ENCODE measurements around the gene DCST1.
A peak's percentile ranks its signal among the peaks of the same experiment; 100 is the strongest.

Gene DCST1

DNA sequence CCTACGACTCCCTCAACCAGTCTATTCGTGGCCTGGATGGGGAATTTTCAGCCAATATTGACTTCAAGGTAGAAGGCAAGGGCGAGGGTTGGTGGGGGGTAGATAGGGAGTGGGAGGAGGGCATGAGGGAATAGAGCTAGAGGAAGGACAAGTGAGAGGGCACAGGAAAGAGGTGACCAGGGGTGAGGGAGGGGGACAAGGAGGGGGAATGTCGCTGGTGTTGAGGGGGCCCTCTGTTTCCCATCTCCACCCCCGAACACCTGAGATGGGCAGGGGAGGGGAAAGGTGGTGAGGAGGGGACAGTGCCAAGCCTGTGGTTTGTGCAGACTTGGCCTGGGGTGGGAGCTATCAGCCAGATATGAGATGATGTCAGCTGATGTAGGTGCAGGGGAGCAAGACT lies 9.2 kb downstream of the DCST1 start:
- Histone ChIP-seq H3K4me3 (ENCODE audit: insufficient read depth, low read depth, low read length, poor library complexity, severe bottlenecking) (no peak overlapping the region), H3K4me1 (ENCODE audit: control insufficient read depth, insufficient read depth, low read length, poor library complexity, severe bottlenecking) (no peaks in the 10 kb centered on the region), H3K27me3 (replicated peaks; ENCODE audit: control insufficient read depth, insufficient read depth, low read length, poor library complexity, severe bottlenecking) (no peaks in the 10 kb centered on the region), H3K27ac (ENCODE audit: insufficient read depth, low read length, poor library complexity, severe bottlenecking) (no peak overlapping the region), H3K36me3 (ENCODE audit: control insufficient read depth, insufficient read depth, low read length) (no peaks in the 10 kb centered on the region), H3K9me3 (ENCODE audit: control insufficient read depth, low read length) (no peaks in the 10 kb centered on the region)
- DNase-seq, result no peak

DNA sequence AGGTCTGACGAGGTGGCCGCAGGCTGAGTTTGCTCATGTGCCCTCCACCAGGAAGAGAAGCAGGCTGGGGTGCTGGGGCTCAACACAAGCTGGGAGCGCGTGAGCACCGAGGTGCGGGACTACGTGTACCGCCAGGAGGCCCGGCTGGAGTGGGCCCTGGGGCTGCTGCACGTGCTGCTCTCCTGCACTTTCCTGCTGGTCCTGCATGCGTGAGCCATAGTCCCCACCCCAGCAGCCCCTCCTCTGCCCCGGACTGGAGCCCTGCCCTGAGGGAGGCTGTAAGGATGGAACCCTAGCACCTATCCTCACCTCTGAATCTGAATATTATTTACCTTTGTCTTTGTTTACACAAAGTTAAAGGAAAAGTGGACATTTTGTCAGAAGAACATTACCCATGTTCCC lies 9.7 kb downstream of the DCST1 start:
- no peak overlapping the region for H3K4me3 ChIP-seq (ENCODE audit: insufficient read depth, low read depth, low read length, poor library complexity, severe bottlenecking)
- no peaks in the 10 kb centered on the region for H3K4me1 ChIP-seq (ENCODE audit: control insufficient read depth, insufficient read depth, low read length, poor library complexity, severe bottlenecking)
- H3K27me3 ChIP-seq (replicated peaks; ENCODE audit: control insufficient read depth, insufficient read depth, low read length, poor library complexity, severe bottlenecking), result no peaks in the 10 kb centered on the region
- H3K27ac ChIP-seq (ENCODE audit: insufficient read depth, low read length, poor library complexity, severe bottlenecking), result no peak overlapping the region
- no peak for DNase-seq
- no peaks in the 10 kb centered on the region for H3K9me3 ChIP-seq (ENCODE audit: control insufficient read depth, low read length)
- no peaks in the 10 kb centered on the region for H3K36me3 ChIP-seq (ENCODE audit: control insufficient read depth, insufficient read depth, low read length)

DNA sequence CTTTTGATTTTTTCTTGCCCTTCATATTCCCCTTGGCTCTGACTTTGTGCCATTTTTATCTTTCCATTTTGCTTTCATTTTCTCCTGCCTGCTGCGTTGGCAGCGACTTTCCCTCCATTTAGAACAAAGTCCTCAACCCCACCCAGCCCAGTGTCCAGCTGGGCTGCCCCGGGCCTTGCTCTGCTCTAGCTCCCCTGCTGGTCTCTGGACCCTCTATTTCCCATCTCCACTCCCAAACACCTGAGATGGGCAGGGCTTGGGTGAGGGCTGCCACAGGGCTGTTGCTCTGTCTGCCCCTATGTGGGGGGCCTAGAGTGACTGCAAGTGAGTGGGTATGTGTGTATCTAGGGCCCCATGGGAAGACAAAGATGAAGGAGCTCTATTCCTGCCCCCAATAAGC lies 10.2 kb downstream of the DCST1 start:
- Histone ChIP-seq H3K4me3 (ENCODE audit: insufficient read depth, low read depth, low read length, poor library complexity, severe bottlenecking) (no peak overlapping the region), H3K4me1 (ENCODE audit: control insufficient read depth, insufficient read depth, low read length, poor library complexity, severe bottlenecking) (no peaks in the 10 kb centered on the region), H3K27me3 (replicated peaks; ENCODE audit: control insufficient read depth, insufficient read depth, low read length, poor library complexity, severe bottlenecking) (no peaks in the 10 kb centered on the region), H3K9me3 (ENCODE audit: control insufficient read depth, low read length) (no peaks in the 10 kb centered on the region), H3K36me3 (ENCODE audit: control insufficient read depth, insufficient read depth, low read length) (no peaks in the 10 kb centered on the region), H3K27ac (ENCODE audit: insufficient read depth, low read length, poor library complexity, severe bottlenecking) (no peak overlapping the region)
- no peak for DNase-seq

DNA sequence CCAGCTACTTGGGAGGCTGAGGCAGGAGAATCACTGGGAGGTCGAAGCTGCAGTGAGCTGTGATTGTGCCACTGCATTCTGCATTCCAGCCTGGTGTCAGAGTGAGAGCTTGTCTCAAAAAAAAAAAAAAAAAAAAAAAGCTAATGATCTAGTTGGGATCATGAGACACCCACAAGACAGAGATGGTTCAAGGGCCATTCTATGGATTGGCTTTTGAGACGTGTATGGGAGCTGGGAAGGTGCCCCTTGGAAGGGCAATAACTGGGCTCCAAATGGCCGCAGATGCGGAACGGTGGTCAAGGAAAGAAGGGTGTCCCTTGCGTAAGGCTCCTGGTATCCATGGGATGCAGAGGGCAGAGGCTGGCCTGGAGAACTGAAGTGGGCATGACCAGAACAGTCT lies 10.7 kb downstream of the DCST1 start:
- Histone ChIP-seq H3K9me3 (ENCODE audit: control insufficient read depth, low read length) (no peaks in the 10 kb centered on the region), H3K27ac (ENCODE audit: insufficient read depth, low read length, poor library complexity, severe bottlenecking) (no peak overlapping the region), H3K4me1 (ENCODE audit: control insufficient read depth, insufficient read depth, low read length, poor library complexity, severe bottlenecking) (no peaks in the 10 kb centered on the region), H3K4me3 (ENCODE audit: insufficient read depth, low read depth, low read length, poor library complexity, severe bottlenecking) (no peak overlapping the region), H3K27me3 (replicated peaks; ENCODE audit: control insufficient read depth, insufficient read depth, low read length, poor library complexity, severe bottlenecking) (no peaks in the 10 kb centered on the region), H3K36me3 (ENCODE audit: control insufficient read depth, insufficient read depth, low read length) (no peaks in the 10 kb centered on the region)
- DNase-seq, result no peak

DNA sequence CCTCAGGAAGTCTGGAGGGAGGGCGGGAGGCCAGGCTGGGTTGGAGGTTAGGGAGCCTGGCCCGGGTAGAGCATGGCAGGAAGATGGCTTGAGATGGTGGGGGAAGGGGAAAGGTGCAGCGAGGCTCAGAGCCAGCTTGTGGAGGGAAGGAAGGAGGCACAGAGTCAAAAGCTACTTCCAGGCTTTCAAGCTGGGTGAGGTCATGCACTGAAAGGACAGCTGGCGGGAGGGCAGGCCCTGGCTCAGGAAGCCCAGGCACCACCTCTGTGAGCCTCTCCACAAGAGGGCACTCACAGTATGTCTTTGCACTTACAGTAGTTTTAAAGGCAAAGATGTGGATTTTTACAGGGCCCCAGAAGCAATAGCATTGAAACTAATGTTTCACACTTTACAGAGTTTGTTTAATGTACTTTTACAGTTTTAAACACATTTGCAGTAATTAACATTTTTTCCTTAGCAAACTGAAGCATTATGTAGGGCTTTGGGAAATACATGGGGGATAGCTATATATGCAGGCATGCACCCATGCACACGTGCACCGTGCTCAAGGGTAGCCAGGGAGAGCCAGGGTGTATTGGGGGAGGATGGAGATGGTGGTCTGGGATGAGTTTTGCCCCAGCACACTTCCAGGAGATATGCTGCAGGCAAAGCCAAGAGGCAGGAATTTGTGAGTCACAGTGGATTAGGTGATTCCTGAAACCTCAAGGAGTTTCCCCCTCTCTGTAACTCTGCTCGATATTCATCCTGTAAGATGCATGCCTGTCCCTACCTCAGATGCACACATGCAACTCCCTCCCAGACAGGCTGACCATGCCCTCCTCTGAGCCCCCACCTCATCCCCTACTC lies 11.4 kb downstream of the DCST1 start:
- Histone ChIP-seq H3K4me3 (ENCODE audit: insufficient read depth, low read depth, low read length, poor library complexity, severe bottlenecking) (no peak overlapping the region), H3K36me3 (ENCODE audit: control insufficient read depth, insufficient read depth, low read length) (no peaks in the 10 kb centered on the region), H3K9me3 (ENCODE audit: control insufficient read depth, low read length) (no peaks in the 10 kb centered on the region), H3K27ac (ENCODE audit: insufficient read depth, low read length, poor library complexity, severe bottlenecking) (no peak overlapping the region), H3K27me3 (replicated peaks; ENCODE audit: control insufficient read depth, insufficient read depth, low read length, poor library complexity, severe bottlenecking) (no peaks in the 10 kb centered on the region), H3K4me1 (ENCODE audit: control insufficient read depth, insufficient read depth, low read length, poor library complexity, severe bottlenecking) (peaks cover under 1% of the 10 kb centered on the region)
- peak in 2 of 3 donors; percentile 28 to 49 for DNase-seq

DNA sequence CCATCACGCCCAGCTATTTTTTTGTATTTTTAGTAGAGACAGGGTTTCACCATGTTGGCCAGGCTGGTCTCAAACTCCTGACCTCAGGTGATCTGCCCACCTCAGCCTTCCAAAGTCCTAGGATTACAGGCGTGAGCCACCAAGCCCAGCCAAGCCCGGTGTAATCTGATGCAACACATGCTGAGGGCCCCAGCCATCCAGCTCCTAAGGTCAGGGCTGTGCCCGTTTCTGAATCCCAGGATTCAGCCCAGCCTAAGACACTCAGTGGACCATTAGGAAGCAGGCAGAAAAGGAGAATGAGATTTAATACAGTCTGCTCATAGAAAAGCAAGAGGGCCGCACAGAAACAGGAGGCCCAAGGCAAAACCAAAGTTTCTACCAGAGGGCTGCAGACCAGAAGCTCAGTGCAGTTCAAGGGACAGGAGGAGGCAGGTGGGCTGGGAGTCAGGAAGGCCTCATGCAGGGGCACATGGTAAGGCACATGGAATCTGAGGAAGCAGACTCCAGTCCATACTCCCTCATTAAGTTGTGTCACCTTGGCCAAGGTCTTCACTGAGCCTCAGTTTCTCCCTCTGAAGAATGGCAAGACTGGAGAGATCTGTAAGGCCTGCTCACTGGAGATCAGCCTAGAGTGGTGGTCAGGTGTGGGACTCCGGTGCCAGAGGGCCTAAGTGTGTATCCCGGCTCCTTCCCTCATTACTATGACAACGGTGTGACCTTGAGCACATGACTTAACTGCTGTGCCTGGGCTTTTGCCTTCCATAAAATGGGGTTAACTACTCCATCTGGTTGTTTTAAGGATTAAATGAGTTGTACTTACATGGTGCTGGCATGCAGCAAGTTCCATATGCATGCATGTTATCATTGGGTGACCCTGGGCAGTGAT lies 15.1 kb downstream of the DCST1 start:
- no peak overlapping the region for H3K4me3 ChIP-seq (ENCODE audit: insufficient read depth, low read depth, low read length, poor library complexity, severe bottlenecking)
- no peak overlapping the region for H3K27ac ChIP-seq (ENCODE audit: insufficient read depth, low read length, poor library complexity, severe bottlenecking)
- no peaks in the 10 kb centered on the region for H3K36me3 ChIP-seq (ENCODE audit: control insufficient read depth, insufficient read depth, low read length)
- DNase-seq, result no peak
- H3K4me1 ChIP-seq (ENCODE audit: control insufficient read depth, insufficient read depth, low read length, poor library complexity, severe bottlenecking), result peaks cover 25% of the 10 kb centered on the region
- H3K27me3 ChIP-seq (replicated peaks; ENCODE audit: control insufficient read depth, insufficient read depth, low read length, poor library complexity, severe bottlenecking), result no peaks in the 10 kb centered on the region
- H3K9me3 ChIP-seq (ENCODE audit: control insufficient read depth, low read length), result no peaks in the 10 kb centered on the region

DNA sequence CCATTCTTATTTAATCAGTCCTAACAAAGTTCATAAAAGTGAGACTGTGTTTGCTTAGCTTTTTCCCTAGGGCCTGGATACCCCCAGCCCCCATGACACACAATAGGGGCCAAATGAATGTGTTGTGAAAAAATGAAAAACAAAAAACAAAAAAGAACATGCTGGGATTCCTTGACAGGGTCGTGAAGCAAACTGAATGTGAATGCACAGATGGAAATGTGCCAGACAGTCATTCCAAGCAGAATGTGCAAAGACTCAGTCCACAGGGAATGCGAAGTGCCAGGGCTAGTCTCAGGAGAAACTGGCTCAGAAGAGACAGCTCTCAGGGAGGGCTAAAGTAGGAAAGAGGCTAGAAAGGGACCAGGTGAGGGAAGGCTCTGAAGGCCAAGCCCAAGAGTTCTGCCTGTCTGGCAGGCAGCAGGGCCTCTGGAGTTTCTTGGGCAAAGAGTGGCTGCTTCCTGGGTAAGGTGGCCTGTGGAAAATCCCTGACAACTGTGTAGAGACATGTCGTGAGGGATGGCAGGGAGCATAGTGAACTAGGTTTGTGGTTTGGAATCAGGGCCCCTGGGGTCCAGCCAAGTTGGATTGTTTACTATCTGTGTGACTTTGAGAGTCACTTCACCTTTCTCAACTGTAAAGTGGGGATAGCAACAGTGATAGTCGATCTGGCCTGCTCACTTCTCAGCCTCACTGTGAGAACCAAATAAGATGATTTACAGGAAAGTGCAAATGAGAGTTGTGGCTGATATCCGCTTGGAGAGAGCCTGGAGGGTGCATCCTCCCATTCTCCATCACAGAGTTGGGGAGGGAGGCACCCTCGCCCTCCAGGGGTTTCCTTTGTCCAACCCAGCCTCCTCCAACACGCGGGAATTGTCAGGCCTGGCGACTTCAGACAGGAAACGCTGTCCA lies 16.3 kb downstream of the DCST1 start:
- no peak for DNase-seq
- Histone ChIP-seq H3K4me1 (ENCODE audit: control insufficient read depth, insufficient read depth, low read length, poor library complexity, severe bottlenecking) (peaks cover 25% of the 10 kb centered on the region), H3K4me3 (ENCODE audit: insufficient read depth, low read depth, low read length, poor library complexity, severe bottlenecking) (peak overlapping the region; percentile 92), H3K36me3 (ENCODE audit: control insufficient read depth, insufficient read depth, low read length) (no peaks in the 10 kb centered on the region), H3K9me3 (ENCODE audit: control insufficient read depth, low read length) (no peaks in the 10 kb centered on the region), H3K27ac (ENCODE audit: insufficient read depth, low read length, poor library complexity, severe bottlenecking) (peak overlapping the region; percentile 71), H3K27me3 (replicated peaks; ENCODE audit: control insufficient read depth, insufficient read depth, low read length, poor library complexity, severe bottlenecking) (no peaks in the 10 kb centered on the region)

DNA sequence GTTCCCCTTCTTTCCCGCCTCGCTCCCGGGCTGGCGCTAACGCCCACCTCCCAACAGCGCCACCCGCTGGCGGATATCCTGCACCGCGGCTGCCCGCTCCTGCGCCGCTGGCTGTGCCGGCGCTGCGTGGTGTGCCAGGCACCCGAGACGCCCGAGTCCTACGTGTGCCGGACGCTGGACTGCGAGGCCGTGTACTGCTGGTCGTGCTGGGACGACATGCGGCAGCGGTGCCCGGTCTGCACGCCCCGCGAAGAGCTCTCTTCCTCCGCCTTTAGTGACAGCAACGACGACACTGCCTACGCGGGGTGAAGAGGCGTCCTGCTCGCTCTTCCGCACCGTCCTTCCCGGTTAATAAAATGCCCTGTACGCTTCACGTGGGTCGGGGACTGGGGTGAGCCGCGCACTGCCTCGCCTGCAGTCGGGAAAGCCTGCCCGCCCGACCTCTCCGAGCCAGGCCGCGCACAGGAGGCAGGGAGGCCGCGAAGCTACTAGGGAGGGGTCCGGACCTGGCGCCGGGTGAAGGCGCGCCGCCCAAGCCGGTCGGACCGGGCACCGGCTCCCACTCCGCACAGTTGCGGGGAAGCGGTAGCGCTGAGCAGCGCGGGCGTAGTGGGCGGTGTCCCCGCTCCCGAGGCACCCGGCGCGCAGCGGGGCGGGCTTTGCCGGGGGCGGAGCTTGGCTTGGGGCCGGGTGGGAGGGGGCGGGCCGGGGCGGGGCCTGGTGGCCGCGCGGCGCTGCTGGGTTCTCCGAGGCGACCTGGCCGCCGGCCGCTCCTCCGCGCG lies 17.1 kb downstream of the DCST1 start, which contains the start of gene ADAM15:
Gene ADAM15 (plus strand): TSS at position 757 of the 782 bp plus-strand sequence. CDS start 71 bp downstream, outside the sequence.
- peaks cover 25% of the 10 kb centered on the region for H3K4me1 ChIP-seq (ENCODE audit: control insufficient read depth, insufficient read depth, low read length, poor library complexity, severe bottlenecking)
- no peaks in the 10 kb centered on the region for H3K9me3 ChIP-seq (ENCODE audit: control insufficient read depth, low read length)
- no peaks in the 10 kb centered on the region for H3K27me3 ChIP-seq (replicated peaks; ENCODE audit: control insufficient read depth, insufficient read depth, low read length, poor library complexity, severe bottlenecking)
- no peaks in the 10 kb centered on the region for H3K36me3 ChIP-seq (ENCODE audit: control insufficient read depth, insufficient read depth, low read length)
- peak; percentile 71 to 78 (median 77) for DNase-seq
- peak within 1 kb of the TSS; percentile 71 for H3K27ac ChIP-seq (ENCODE audit: insufficient read depth, low read length, poor library complexity, severe bottlenecking)
- peak within 1 kb of the TSS; percentile 92 for H3K4me3 ChIP-seq (ENCODE audit: insufficient read depth, low read depth, low read length, poor library complexity, severe bottlenecking)

DNA sequence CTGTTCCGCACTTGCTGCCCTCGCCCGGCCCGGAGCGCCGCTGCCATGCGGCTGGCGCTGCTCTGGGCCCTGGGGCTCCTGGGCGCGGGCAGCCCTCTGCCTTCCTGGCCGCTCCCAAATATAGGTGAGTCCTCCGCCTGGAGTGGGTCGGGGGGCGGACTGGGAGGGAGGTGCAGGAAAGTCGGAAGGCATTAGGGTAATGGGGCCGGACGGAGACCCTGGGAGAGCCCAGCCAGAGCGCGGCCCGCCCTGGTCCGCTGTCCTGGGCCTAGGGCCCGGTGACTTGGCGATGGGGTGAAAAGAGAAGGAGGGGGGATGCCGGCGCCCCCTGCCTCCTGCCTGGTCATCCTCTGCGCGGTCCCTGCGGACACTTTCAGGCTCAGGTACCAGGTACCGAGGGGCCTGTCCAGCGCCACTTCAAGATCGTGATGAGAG lies 17.7 kb downstream of the DCST1 start:
- no peaks in the 10 kb centered on the region for H3K9me3 ChIP-seq (ENCODE audit: control insufficient read depth, low read length)
- H3K4me1 ChIP-seq (ENCODE audit: control insufficient read depth, insufficient read depth, low read length, poor library complexity, severe bottlenecking), result peaks cover 25% of the 10 kb centered on the region
- H3K27me3 ChIP-seq (replicated peaks; ENCODE audit: control insufficient read depth, insufficient read depth, low read length, poor library complexity, severe bottlenecking), result no peaks in the 10 kb centered on the region
- DNase-seq, result no peak
- H3K27ac ChIP-seq (ENCODE audit: insufficient read depth, low read length, poor library complexity, severe bottlenecking), result peak overlapping the region; percentile 61
- peaks cover 3% of the 10 kb centered on the region for H3K36me3 ChIP-seq (ENCODE audit: control insufficient read depth, insufficient read depth, low read length)
- peak overlapping the region; percentile 90 for H3K4me3 ChIP-seq (ENCODE audit: insufficient read depth, low read depth, low read length, poor library complexity, severe bottlenecking)

All from effector memory CD4-positive, alpha-beta T cell (primary cell).